Liver (tissue), 9 donors: ENCODE data around the gene PCBD1. TPM values are rescaled to one million over a fixed set of nuclear protein-coding genes. Genes with fewer than 3 reads are reported as not detected.

Experiments used
- DNase-seq: peaks from one replicate; pipeline ENCODE4 v3.0.0-alpha.2; 2017; ENCODE audit warnings: low spot score
- H3K27ac ChIP-seq, 2 donors: one replicate each; pipeline ENCODE4 v1.7.0; 2013; ENCODE audit warnings: inconsistent platforms in 2 of 2, low read length in 2 of 2, control low read depth in 1 of 2, low read depth in 1 of 2, mild to moderate bottlenecking in 1 of 2
- H3K27me3 ChIP-seq, 4 donors: one replicate each; pipeline versions ENCODE4 v1.6.1 to v1.7.0; 2013; ENCODE audit warnings: low read length in 3 of 4, inconsistent platforms in 1 of 4, mild to moderate bottlenecking in 1 of 4, moderate library complexity in 1 of 4; ENCODE audit not compliant: control insufficient read depth in 4 of 4, insufficient read depth in 4 of 4
- H3K36me3 ChIP-seq, 4 donors: one replicate each; pipeline versions ENCODE4 v1.6.1 to v1.7.0; 2013; ENCODE audit warnings: low read length in 3 of 4, mild to moderate bottlenecking in 3 of 4, low read depth in 1 of 4, moderate library complexity in 1 of 4; ENCODE audit not compliant: control insufficient read depth in 4 of 4, insufficient read depth in 3 of 4
- H3K4me1 ChIP-seq, 4 donors: one replicate each; pipeline versions ENCODE4 v1.6.1 to v1.7.0; 2013; ENCODE audit warnings: low read length in 3 of 4, mild to moderate bottlenecking in 3 of 4, moderate library complexity in 1 of 4; ENCODE audit not compliant: control insufficient read depth in 4 of 4, insufficient read depth in 4 of 4
- H3K4me3 ChIP-seq, 3 donors: one replicate each; pipeline versions ENCODE4 v1.6.1 to v1.7.0; 2013; ENCODE audit warnings: low read length in 3 of 3, control low read depth in 1 of 3, low read depth in 1 of 3, mild to moderate bottlenecking in 1 of 3
- H3K9ac ChIP-seq, 2 donors: one replicate each; pipeline ENCODE4 v1.7.0; 2013; ENCODE audit warnings: low read length in 2 of 2, mild to moderate bottlenecking in 2 of 2, moderate library complexity in 2 of 2, control low read depth in 1 of 2, low read depth in 1 of 2
- H3K9me3 ChIP-seq, 4 donors: one replicate each; pipeline versions ENCODE4 v1.6.1 to v1.7.0; 2013; ENCODE audit warnings: low read length in 3 of 4; ENCODE audit not compliant: control insufficient read depth in 4 of 4
- EGR1 ChIP-seq, 2 donors: IDR thresholded peaks; 2 replicates each; pipeline ENCODE4 v1.6.1; 2016 to 2018; ENCODE audit warnings: antibody characterized with exemption in 2 of 2, low read depth in 2 of 2
- FOXA1 ChIP-seq: IDR thresholded peaks from 2 replicates; pipeline ENCODE4 v1.6.1; 2016; ENCODE audit warnings: antibody characterized with exemption
- FOXA2 ChIP-seq: IDR thresholded peaks from 2 replicates; pipeline ENCODE4 v1.6.1; 2016; ENCODE audit warnings: antibody characterized with exemption
- GABPA ChIP-seq, 2 donors: IDR thresholded peaks in 1 of 2; conservative IDR thresholded peaks in 1 of 2; 2 replicates each; pipeline ENCODE4 v1.6.1; 2016; ENCODE audit warnings: antibody characterized with exemption in 2 of 2, mild to moderate bottlenecking in 1 of 2, moderate library complexity in 1 of 2
- HNF4A ChIP-seq, 2 donors: conservative IDR thresholded peaks; 2 replicates each; pipeline ENCODE4 v1.6.1; 2016; ENCODE audit warnings: antibody characterized with exemption in 2 of 2, mild to moderate bottlenecking in 2 of 2
- HNF4G ChIP-seq: IDR thresholded peaks from 2 replicates; pipeline ENCODE4 v1.6.1; 2016; ENCODE audit warnings: antibody characterized with exemption
- JUND ChIP-seq, 2 donors: IDR thresholded peaks; 2 replicates each; pipeline ENCODE4 v1.6.1; 2016; ENCODE audit warnings: antibody characterized with exemption in 2 of 2
- NR2F2 ChIP-seq: IDR thresholded peaks from 2 replicates; pipeline ENCODE4 v1.6.1; 2016; ENCODE audit warnings: antibody characterized with exemption
- RAD21 ChIP-seq, 2 donors: IDR thresholded peaks; 2 replicates each; pipeline ENCODE4 v1.6.1; 2016; ENCODE audit warnings: antibody characterized with exemption in 2 of 2, mild to moderate bottlenecking in 2 of 2
- RXRA ChIP-seq, 2 donors: IDR thresholded peaks; 2 replicates each; pipeline ENCODE4 v1.6.1; 2017 to 2018; ENCODE audit warnings: antibody characterized with exemption in 2 of 2, mild to moderate bottlenecking in 1 of 2
- SP1 ChIP-seq: IDR thresholded peaks from 2 replicates; pipeline ENCODE4 v1.6.1; 2018; ENCODE audit warnings: antibody characterized with exemption, mild to moderate bottlenecking
- TAF1 ChIP-seq: conservative IDR thresholded peaks from 2 replicates; pipeline ENCODE4 v1.6.1; 2016; ENCODE audit warnings: antibody characterized with exemption, mild to moderate bottlenecking
- YY1 ChIP-seq: IDR thresholded peaks from 2 replicates; pipeline ENCODE4 v1.6.1; 2016; ENCODE audit warnings: antibody characterized with exemption, mild to moderate bottlenecking
- WGBS: extraction: QIAGEN DNeasy Blood & Tissue Kit; methylation state at CpG from one replicate; pipeline ENCODE4 v1.1.7; 2013; 5-methylcytosine and 5-hydroxymethylcytosine counted together
- polyA plus RNA-seq, 2 donors: library from polyadenylated mRNA; stranded (reverse) in 1 of 2; unstranded in 1 of 2; fragments of 200-250 nt in 1 of 2; fragments of >200 nt in 1 of 2; fragmentation: Nextera tagmentation in 1 of 2; extraction: Ambion mirVana in 1 of 2; gene quantifications; one replicate each; pipeline versions ENCODE4 v1.2.1 to v1.2.3, GENCODE V29; 2013 to 2015
- total RNA-seq, 2 donors: library from RNA; depleted of rRNA; stranded (reverse); fragments of >200 nt; gene quantifications; one replicate each; pipeline ENCODE4 v1.2.3, GENCODE V29; 2014
- TF ChIP-seq, protein P1 (sequence below): fragments of 150-350 bp; IDR thresholded peaks from 2 replicates; pipeline ENCODE4 v1.5.1; 2017; ENCODE audit warnings: improper control_type of control experiment, low read depth, low read length; ENCODE audit not compliant: missing input control
- TF ChIP-seq, protein P2 (sequence below): IDR thresholded peaks from 2 replicates; pipeline ENCODE4 v1.6.1; 2016; ENCODE audit warnings: antibody characterized with exemption
- TF ChIP-seq, protein P3 (sequence below): IDR thresholded peaks from 2 replicates; pipeline ENCODE4 v1.6.1; 2016; ENCODE audit warnings: antibody characterized with exemption
- TF ChIP-seq, protein P4 (sequence below): IDR thresholded peaks from 2 replicates; pipeline ENCODE4 v1.6.1; 2016; ENCODE audit warnings: antibody characterized with exemption
- TF ChIP-seq, protein P5 (sequence below): IDR thresholded peaks from 2 replicates; pipeline ENCODE4 v1.6.1; 2016; ENCODE audit warnings: antibody characterized with exemption, mild to moderate bottlenecking
- donor health status: healthy.
- donor health status: healthy.
- donor health status: healthy.
- donor health status: healthy.
- donor health status: healthy.

PCBD1 gene
- total and polyA plus RNA-seq, 4 donors: 72.0 to 458 (median 171) TPM

DNA sequence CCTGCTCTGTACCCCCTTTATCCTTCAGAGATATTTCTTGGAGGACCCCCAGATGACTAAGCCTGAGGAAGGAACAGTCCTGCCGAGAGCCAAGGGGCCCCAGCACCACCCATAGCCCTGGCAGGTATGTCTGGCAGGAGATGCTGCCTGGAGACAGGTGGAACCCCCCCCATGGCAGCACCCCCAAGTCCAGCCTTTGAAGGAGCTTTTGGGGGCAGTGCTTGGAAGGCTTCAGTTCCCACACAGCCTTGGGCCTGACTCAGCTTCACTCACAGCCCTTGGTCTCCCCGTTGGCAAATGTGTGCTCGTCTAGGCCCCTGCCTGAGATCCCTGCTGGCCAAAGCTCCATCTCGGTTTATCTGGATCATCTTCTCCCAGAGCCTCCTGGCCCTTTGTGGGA, 23.0 kb upstream of the PCBD1 start:
- Histone ChIP-seq H3K27me3 (no peaks in the 10 kb centered on the region), H3K27ac (no peak overlapping the region), H3K36me3 (no peaks in the 10 kb centered on the region), H3K9me3 (no peaks in the 10 kb centered on the region), H3K4me3 (no peak overlapping the region), H3K4me1 (no peaks in the 10 kb centered on the region), H3K9ac (no peak overlapping the region)
- DNase-seq: no peak
- TF ChIP-seq, protein P1, sequence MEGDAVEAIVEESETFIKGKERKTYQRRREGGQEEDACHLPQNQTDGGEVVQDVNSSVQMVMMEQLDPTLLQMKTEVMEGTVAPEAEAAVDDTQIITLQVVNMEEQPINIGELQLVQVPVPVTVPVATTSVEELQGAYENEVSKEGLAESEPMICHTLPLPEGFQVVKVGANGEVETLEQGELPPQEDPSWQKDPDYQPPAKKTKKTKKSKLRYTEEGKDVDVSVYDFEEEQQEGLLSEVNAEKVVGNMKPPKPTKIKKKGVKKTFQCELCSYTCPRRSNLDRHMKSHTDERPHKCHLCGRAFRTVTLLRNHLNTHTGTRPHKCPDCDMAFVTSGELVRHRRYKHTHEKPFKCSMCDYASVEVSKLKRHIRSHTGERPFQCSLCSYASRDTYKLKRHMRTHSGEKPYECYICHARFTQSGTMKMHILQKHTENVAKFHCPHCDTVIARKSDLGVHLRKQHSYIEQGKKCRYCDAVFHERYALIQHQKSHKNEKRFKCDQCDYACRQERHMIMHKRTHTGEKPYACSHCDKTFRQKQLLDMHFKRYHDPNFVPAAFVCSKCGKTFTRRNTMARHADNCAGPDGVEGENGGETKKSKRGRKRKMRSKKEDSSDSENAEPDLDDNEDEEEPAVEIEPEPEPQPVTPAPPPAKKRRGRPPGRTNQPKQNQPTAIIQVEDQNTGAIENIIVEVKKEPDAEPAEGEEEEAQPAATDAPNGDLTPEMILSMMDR: no peak
- no peak for TF ChIP-seq HNF4A (conservative IDR thresholded peaks at IDR 0.05)
- TF ChIP-seq FOXA1: no peak
- 90% methylated on average over 4 of the region's 4 CpGs for WGBS

DNA sequence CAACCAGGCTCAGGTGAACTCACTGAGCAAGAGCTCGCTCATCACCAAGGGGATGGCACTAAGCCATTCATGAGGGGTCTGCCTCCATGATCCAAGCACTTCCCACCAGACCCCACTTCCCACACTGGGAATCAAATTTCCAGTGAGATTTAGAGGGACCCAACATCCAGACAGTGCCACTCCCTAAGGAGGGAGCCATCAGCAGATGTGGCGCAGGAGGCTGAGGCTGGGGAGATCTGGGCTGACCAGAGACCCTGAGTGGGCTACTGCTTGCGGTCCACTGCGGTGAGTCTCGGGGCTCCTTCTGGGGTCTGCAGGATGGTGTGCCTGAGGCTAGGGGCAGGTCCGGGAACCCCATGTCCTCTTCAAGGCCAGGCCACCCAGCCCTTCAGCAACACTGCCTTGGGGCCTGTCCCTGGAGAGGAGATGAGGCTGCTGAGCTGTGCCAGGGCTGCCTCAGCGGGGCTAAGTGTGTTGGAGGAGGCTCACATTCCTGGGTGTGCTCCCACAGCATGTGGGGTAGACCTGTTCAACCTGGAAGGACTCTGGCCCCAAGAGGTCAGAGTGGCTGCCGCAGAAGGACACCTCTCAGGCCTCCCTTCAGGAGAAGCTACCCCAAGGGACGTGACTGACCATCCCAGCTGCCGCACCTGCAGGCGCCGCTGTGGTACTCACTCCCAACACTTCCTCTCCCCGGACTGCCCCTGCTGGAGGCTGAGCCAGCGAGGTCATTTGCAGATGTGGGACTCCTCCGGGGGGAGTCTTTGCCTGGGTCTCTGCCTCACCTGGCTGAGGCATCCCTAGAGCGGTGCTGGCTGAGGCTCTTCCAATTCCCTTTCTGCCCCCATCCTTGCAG, 22.3 kb upstream of the PCBD1 start:
- 90% methylated on average over 16 of the region's 16 CpGs for WGBS
- Histone ChIP-seq H3K9me3 (no peaks in the 10 kb centered on the region), H3K27me3 (no peaks in the 10 kb centered on the region), H3K9ac (no peak overlapping the region), H3K4me3 (no peak overlapping the region), H3K27ac (no peak overlapping the region), H3K4me1 (no peaks in the 10 kb centered on the region), H3K36me3 (no peaks in the 10 kb centered on the region)
- no peak for DNase-seq
- TF ChIP-seq, protein P2, sequence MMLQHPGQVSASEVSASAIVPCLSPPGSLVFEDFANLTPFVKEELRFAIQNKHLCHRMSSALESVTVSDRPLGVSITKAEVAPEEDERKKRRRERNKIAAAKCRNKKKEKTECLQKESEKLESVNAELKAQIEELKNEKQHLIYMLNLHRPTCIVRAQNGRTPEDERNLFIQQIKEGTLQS: no peak
- TF ChIP-seq SP1 (no peak), GABPA (IDR thresholded peaks at IDR 0.05 in 1 of 2, conservative IDR thresholded peaks at IDR 0.05 in 1 of 2) (no peak), TAF1 (no peak), JUND (IDR thresholded peaks at IDR 0.05) (no peak), EGR1 (IDR thresholded peaks at IDR 0.05; ENCODE audit: low read depth in 2 of 2) (no peak), FOXA2 (no peak), YY1 (no peak), FOXA1 (no peak), RAD21 (IDR thresholded peaks at IDR 0.05) (no peak), NR2F2 (no peak), RXRA (IDR thresholded peaks at IDR 0.05) (no peak), HNF4A (conservative IDR thresholded peaks at IDR 0.05) (no peak), HNF4G (no peak)
- TF ChIP-seq, protein P3, sequence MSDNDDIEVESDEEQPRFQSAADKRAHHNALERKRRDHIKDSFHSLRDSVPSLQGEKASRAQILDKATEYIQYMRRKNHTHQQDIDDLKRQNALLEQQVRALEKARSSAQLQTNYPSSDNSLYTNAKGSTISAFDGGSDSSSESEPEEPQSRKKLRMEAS: no peak
- TF ChIP-seq, protein P4, sequence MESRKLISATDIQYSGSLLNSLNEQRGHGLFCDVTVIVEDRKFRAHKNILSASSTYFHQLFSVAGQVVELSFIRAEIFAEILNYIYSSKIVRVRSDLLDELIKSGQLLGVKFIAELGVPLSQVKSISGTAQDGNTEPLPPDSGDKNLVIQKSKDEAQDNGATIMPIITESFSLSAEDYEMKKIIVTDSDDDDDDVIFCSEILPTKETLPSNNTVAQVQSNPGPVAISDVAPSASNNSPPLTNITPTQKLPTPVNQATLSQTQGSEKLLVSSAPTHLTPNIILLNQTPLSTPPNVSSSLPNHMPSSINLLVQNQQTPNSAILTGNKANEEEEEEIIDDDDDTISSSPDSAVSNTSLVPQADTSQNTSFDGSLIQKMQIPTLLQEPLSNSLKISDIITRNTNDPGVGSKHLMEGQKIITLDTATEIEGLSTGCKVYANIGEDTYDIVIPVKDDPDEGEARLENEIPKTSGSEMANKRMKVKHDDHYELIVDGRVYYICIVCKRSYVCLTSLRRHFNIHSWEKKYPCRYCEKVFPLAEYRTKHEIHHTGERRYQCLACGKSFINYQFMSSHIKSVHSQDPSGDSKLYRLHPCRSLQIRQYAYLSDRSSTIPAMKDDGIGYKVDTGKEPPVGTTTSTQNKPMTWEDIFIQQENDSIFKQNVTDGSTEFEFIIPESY: no peak
- TF ChIP-seq, protein P5, sequence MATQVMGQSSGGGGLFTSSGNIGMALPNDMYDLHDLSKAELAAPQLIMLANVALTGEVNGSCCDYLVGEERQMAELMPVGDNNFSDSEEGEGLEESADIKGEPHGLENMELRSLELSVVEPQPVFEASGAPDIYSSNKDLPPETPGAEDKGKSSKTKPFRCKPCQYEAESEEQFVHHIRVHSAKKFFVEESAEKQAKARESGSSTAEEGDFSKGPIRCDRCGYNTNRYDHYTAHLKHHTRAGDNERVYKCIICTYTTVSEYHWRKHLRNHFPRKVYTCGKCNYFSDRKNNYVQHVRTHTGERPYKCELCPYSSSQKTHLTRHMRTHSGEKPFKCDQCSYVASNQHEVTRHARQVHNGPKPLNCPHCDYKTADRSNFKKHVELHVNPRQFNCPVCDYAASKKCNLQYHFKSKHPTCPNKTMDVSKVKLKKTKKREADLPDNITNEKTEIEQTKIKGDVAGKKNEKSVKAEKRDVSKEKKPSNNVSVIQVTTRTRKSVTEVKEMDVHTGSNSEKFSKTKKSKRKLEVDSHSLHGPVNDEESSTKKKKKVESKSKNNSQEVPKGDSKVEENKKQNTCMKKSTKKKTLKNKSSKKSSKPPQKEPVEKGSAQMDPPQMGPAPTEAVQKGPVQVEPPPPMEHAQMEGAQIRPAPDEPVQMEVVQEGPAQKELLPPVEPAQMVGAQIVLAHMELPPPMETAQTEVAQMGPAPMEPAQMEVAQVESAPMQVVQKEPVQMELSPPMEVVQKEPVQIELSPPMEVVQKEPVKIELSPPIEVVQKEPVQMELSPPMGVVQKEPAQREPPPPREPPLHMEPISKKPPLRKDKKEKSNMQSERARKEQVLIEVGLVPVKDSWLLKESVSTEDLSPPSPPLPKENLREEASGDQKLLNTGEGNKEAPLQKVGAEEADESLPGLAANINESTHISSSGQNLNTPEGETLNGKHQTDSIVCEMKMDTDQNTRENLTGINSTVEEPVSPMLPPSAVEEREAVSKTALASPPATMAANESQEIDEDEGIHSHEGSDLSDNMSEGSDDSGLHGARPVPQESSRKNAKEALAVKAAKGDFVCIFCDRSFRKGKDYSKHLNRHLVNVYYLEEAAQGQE: no peak
- TF ChIP-seq, protein P1: no peak
